K562 (cell line): ENCODE measurements around the gene SATB1. TPM values are rescaled to one million over a fixed set of nuclear protein-coding genes. Genes with fewer than 3 reads are reported as not detected.

Experiments
- ATAC-seq: fragments of 200-7000 bp; cut with Tn5 transposase; 3 replicates; pipeline ENCODE4 v1.9.1; 2020; ENCODE audit warnings: moderate library complexity
- BruUV-seq: library from RNA; stranded (reverse); fragments of 400-500 nt; replicated peaks from 2 replicates; lab custom pipeline; 2021; lab: Mats Ljungman, UMichigan
- CTCF ChIA-PET: fragments of 300-600 bp; formaldehyde crosslinking; extraction: SDS; loops from one replicate; lab custom pipeline; 2021; ENCODE audit warnings: low intra/inter-chr PET ratio; lab: Yijun Ruan, JAX
- POLR2A ChIA-PET: fragments of 300-600, 350-650 bp; sonication (Branson Sonifier 250); formaldehyde crosslinking; extraction: SDS; loops from one replicate; lab custom pipeline; 2021; ENCODE audit warnings: antibody characterized with exemption, inconsistent platforms; lab: Yijun Ruan, JAX
- DNase-seq, 4 experiments: peaks; one replicate each; pipeline versions ENCODE4 v3.0.0 to v3.0.0-alpha.2; 2011 to 2018; ENCODE audit warnings: low spot score in 3 of 4, mixed read lengths in 3 of 4; ENCODE audit errors: extremely low read depth in 1 of 4
- FAIRE-seq: peaks from 2 replicates; lab custom pipeline; 2011; peaks lifted over from hg19 to GRCh38; lab: Jason Lieb, UNC
- H2AFZ ChIP-seq: 2 replicates; pipeline ENCODE4 v1.6.0; 2011; ENCODE audit warnings: low read depth, low read length, control low read depth, inconsistent platforms
- H3K27ac ChIP-seq: fragments of 200-600 bp; 3 replicates; pipeline ENCODE4 v1.8.0; 2011; ENCODE audit warnings: low read depth, mild to moderate bottlenecking, control low read depth, inconsistent platforms, low read length, moderate library complexity, mixed read lengths; ENCODE audit errors: extremely low read depth
- H3K27me3 ChIP-seq, 2 experiments: fragments of 300-600 bp in 1 of 2; 2 replicates in 1 of 2; 3 replicates in 1 of 2; pipeline versions ENCODE4 v1.6.0 to v1.8.0; 2011; ENCODE audit warnings: inconsistent platforms in 2 of 2, low read length in 2 of 2, mild to moderate bottlenecking in 1 of 2, mixed read lengths in 1 of 2, moderate library complexity in 1 of 2; ENCODE audit not compliant: control insufficient read depth in 2 of 2, insufficient read depth in 2 of 2
- H3K36me3 ChIP-seq: fragments of 300-600 bp; 3 replicates; pipeline ENCODE4 v1.8.0; 2011; ENCODE audit warnings: mild to moderate bottlenecking, low read length, inconsistent platforms; ENCODE audit not compliant: control insufficient read depth, insufficient read depth
- H3K4me1 ChIP-seq, 2 experiments: fragments of 200-600 bp in 1 of 2; replicated peaks in 1 of 2; 2 replicates in 1 of 2; 3 replicates in 1 of 2; pipeline versions ENCODE4 v1.5.1 to v1.8.0; 2011; ENCODE audit warnings: inconsistent platforms in 2 of 2, low read length in 2 of 2, mild to moderate bottlenecking in 1 of 2, mixed read lengths in 1 of 2, moderate library complexity in 1 of 2; ENCODE audit not compliant: control insufficient read depth in 2 of 2, insufficient read depth in 2 of 2
- H3K4me2 ChIP-seq: 2 replicates; pipeline ENCODE4 v1.6.1; 2011; ENCODE audit warnings: low read length, control low read depth, inconsistent platforms, mixed read lengths; ENCODE audit not compliant: insufficient read depth
- H3K4me3 ChIP-seq: fragments of 200-600 bp; sonication (generic), shearing (Covaris generic); 2 replicates; pipeline ENCODE4 v1.5.1; 2016; ENCODE audit warnings: control low read depth, inconsistent platforms
- H3K79me2 ChIP-seq: fragments of 200-600 bp; 3 replicates; pipeline ENCODE4 v1.8.0; 2011; ENCODE audit warnings: low read length, inconsistent platforms; ENCODE audit not compliant: control insufficient read depth, insufficient read depth
- H3K9ac ChIP-seq, 2 experiments: 2 replicates each; pipeline versions ENCODE4 v1.6.0 to v1.6.1; 2011; ENCODE audit warnings: low read depth in 2 of 2, low read length in 2 of 2, control low read depth in 1 of 2, inconsistent platforms in 1 of 2, mild to moderate bottlenecking in 1 of 2, mixed read lengths in 1 of 2; ENCODE audit not compliant: insufficient read depth in 1 of 2
- H3K9me1 ChIP-seq: one replicate; pipeline ENCODE4 v1.6.0; 2011; ENCODE audit warnings: inconsistent platforms, mild to moderate bottlenecking, low read length, moderate library complexity; ENCODE audit not compliant: control insufficient read depth, insufficient read depth
- H3K9me3 ChIP-seq: replicated peaks from 2 replicates; pipeline ENCODE4 v1.5.1; 2011; ENCODE audit warnings: low read depth, low read length, inconsistent platforms; ENCODE audit not compliant: control insufficient read depth, insufficient read depth
- H4K20me1 ChIP-seq: replicated peaks from 2 replicates; pipeline ENCODE4 v1.6.1; 2011; ENCODE audit warnings: low read length, inconsistent platforms, mixed read lengths; ENCODE audit not compliant: control insufficient read depth, insufficient read depth
- ARNT ChIP-seq, 2 experiments: fragments of 450-650 bp; IDR thresholded peaks; 2 replicates each; pipeline ENCODE4 v1.6.1; 2016; ENCODE audit warnings: mild to moderate bottlenecking in 1 of 2
- ATF6 ChIP-seq: sonication (generic); formaldehyde crosslinking; IDR thresholded peaks from 2 replicates; pipeline ENCODE4 v1.4.0; 2020; ENCODE audit warnings: mild to moderate bottlenecking, missing genetic modification reagents
- CBX8 ChIP-seq: fragments of 200-600 bp; sonication (generic); IDR thresholded peaks from 2 replicates; pipeline ENCODE4 v1.6.1; 2012; ENCODE audit warnings: borderline replicate concordance, mixed run types, low read depth, mild to moderate bottlenecking, moderate library complexity, mixed read lengths, low read length, control low read depth, inconsistent platforms; ENCODE audit not compliant: poor library complexity, severe bottlenecking; ENCODE audit errors: extremely low read depth
- ID3 ChIP-seq, 2 experiments: fragments of 250-450 bp in 1 of 2; fragments of 450-650 bp in 1 of 2; sonication (Bioruptor Pico) in 1 of 2; IDR thresholded peaks; 2 replicates each; pipeline versions ENCODE4 v1.6.1 to v1.8.0; 2016 to 2021; ENCODE audit warnings: mild to moderate bottlenecking in 2 of 2, moderate library complexity in 2 of 2, missing compliant biosample characterization in 1 of 2, missing genetic modification characterization in 1 of 2
- ILK ChIP-seq: fragments of 450-650 bp; IDR thresholded peaks from 2 replicates; pipeline ENCODE4 v1.6.1; 2016; ENCODE audit warnings: missing genetic modification characterization, low read depth, mild to moderate bottlenecking, missing compliant biosample characterization, moderate library complexity, borderline replicate concordance
- PHB2 ChIP-seq: fragments of 450-650 bp; IDR thresholded peaks from 2 replicates; pipeline ENCODE4 v1.6.1; 2017; ENCODE audit warnings: low read depth
- POU5F1 ChIP-seq: fragments of 150-350 bp; IDR thresholded peaks from 2 replicates; pipeline ENCODE4 v1.6.1; 2014; ENCODE audit warnings: borderline replicate concordance, low read length, low read depth, mild to moderate bottlenecking; ENCODE audit not compliant: partially characterized antibody
- SPI1 ChIP-seq: IDR thresholded peaks from 2 replicates; pipeline ENCODE4 v1.6.1; 2011; ENCODE audit warnings: low read depth, low read length, control low read depth, borderline replicate concordance
- TAF7 ChIP-seq: fragments of 450-650 bp; IDR thresholded peaks from 2 replicates; pipeline ENCODE4 v1.6.1; 2016; ENCODE audit warnings: missing genetic modification characterization, missing compliant biosample characterization
- TARDBP ChIP-seq: fragments of 450-650 bp; IDR thresholded peaks from 2 replicates; pipeline ENCODE4 v1.6.1; 2016
- THRAP3 ChIP-seq: fragments of 450-650 bp; IDR thresholded peaks from 2 replicates; pipeline ENCODE4 v1.6.1; 2016; ENCODE audit warnings: mild to moderate bottlenecking, inconsistent platforms, borderline replicate concordance
- ZNF384 ChIP-seq: IDR thresholded peaks from 2 replicates; pipeline ENCODE4 v1.6.1; 2012; ENCODE audit warnings: low read depth, low read length, improper control_type of control experiment
- ZNF609 ChIP-seq: sonication (generic); formaldehyde crosslinking; IDR thresholded peaks from 2 replicates; pipeline ENCODE4 v1.8.1; 2023; ENCODE audit warnings: missing genetic modification reagents, mild to moderate bottlenecking, borderline replicate concordance
- WGBS: fragments of 100-300 bp; shearing (Covaris generic); methylation state at CpG from one replicate; pipeline ENCODE4 v1.1.6; 2016; ENCODE audit warnings: low coverage, mixed read lengths; ENCODE audit not compliant: insufficient coverage; ENCODE audit errors: missing lambda C conversion rate; 5-methylcytosine and 5-hydroxymethylcytosine counted together
- in situ Hi-C: fragments of 300-500 bp; cut with MboI; formaldehyde crosslinking; loops from 4 replicates; pipeline ENCODE4 v1.15.0; 2018; ENCODE audit warnings: inconsistent platforms, mixed read lengths
- intact Hi-C: fragments of 100-400 bp; cut with micrococcal nuclease; formaldehyde crosslinking; loops from 2 replicates; pipeline ENCODE4 v1.14.2; 2022
- polyA plus RNA-seq, 8 experiments: library from polyadenylated mRNA; depleted of rRNA in 4 of 8; stranded (reverse) in 5 of 8; unstranded in 3 of 8; fragments of >200 nt; fragmentation: Nextera tagmentation in 2 of 8; fragmentation: Illumina TruSeq in 1 of 8; extraction: Ambion mirVana in 2 of 8; extraction: Trizol in 1 of 8; gene quantifications; 2 replicates each; pipeline versions ENCODE4 v1.2.1 to v1.2.3, GENCODE V29; 2011 to 2014; ENCODE audit warnings: inconsistent platforms in 1 of 8, missing spikeins in 1 of 8
- total RNA-seq, 7 experiments: library from RNA; depleted of rRNA in 6 of 7; stranded (reverse); fragments of >200 nt in 6 of 7; fragmentation: Illumina TruSeq in 2 of 7; extraction: Trizol in 2 of 7; gene quantifications; 2 replicates each; pipeline versions ENCODE4 v1.2.1 to v1.2.3, GENCODE V29; 2011 to 2021; ENCODE audit warnings: low replicate concordance in 1 of 7

SATB1 gene
- total and polyA plus RNA-seq, 9 of the 15 experiments (the other 6 are each of a cell fraction or from before 2014, with no cell fraction given) = 0.03 to 2.5 (median 0.15) TPM; not detected in 1

- no TSS peak for BruUV-seq
- no peaks in the 10 kb centered on the region for H3K79me2 ChIP-seq
- H3K9me3 ChIP-seq = no peaks in the 10 kb centered on the region
- DNase-seq (no peak), FAIRE-seq (no peak), ATAC-seq (no peak)
- CTCF ChIA-PET = no interaction called here
- peaks cover 6 to 15% of the 10 kb centered on the region in 2 experiments; a peak in 3 of 5 replicates for H3K27me3 ChIP-seq
- POLR2A ChIA-PET = no interaction called here
- no peak overlapping the region for H3K9ac ChIP-seq
- no peak overlapping the region for H3K4me3 ChIP-seq
- no peaks in the 10 kb centered on the region for H4K20me1 ChIP-seq
- H3K9me1 ChIP-seq = no peaks in the 10 kb centered on the region
- H3K4me1 ChIP-seq = peaks cover 0 to 13% of the 10 kb centered on the region in 2 experiments; a peak in 2 of 5 replicates
- in situ Hi-C loops = loop anchor here (25.0 kb wide), 1 partner anchor 983 kb away; no protein-coding TSS in a partner anchor
- H3K4me2 ChIP-seq = no peak overlapping the region
- H2AFZ ChIP-seq = no peak overlapping the region
- H3K27ac ChIP-seq = no peak overlapping the region
- intact Hi-C loops = loop anchor here (10.0 kb wide), 1 partner anchor 976 kb away; no protein-coding TSS in a partner anchor
- 0% methylated on average over 9 of the region's 9 CpGs for WGBS
- H3K36me3 ChIP-seq = no peaks in the 10 kb centered on the region
- TF ChIP-seq CBX8 = no peak
- TF ChIP-seq THRAP3 = no peak
- no peak for TF ChIP-seq ATF6 (CRISPR knock-in tag)
- TF ChIP-seq TARDBP = no peak
- TF ChIP-seq POU5F1 = no peak
- no peak for TF ChIP-seq TAF7 (tag)
- TF ChIP-seq PHB2 = no peak
- TF ChIP-seq ID3 (CRISPR knock-in tag; IDR thresholded peaks at IDR 0.05) = no peak
- no peak for TF ChIP-seq ID3 (tag; IDR thresholded peaks at IDR 0.05)
- no peak for TF ChIP-seq ZNF609 (CRISPR knock-in tag)
- no peak for TF ChIP-seq ARNT (IDR thresholded peaks at IDR 0.05)
- TF ChIP-seq ILK = no peak
- no peak for TF ChIP-seq SPI1
- TF ChIP-seq ZNF384 = no peak
Observed at GRCh38 chr3:18420555-18420954, 4.6 kb downstream of the SATB1 start.
